ENCODE measurements around the gene DOCK11. TPM values are rescaled to one million over a fixed set of nuclear protein-coding genes. Genes with fewer than 3 reads are reported as not detected.

DOCK11 gene
- total RNA-seq, 2 donors from 2014 or later, result 5.2 to 7.9 TPM

GRCh38 chrX:118665204-118665603, 169.6 kb downstream of the DOCK11 start:
- no peaks in the 10 kb centered on the region for H3K36me3 ChIP-seq
- no peak for TF ChIP-seq CTCF (IDR thresholded peaks at IDR 0.05)
- no peak overlapping the region for H3K27ac ChIP-seq
- H3K4me3 ChIP-seq, result no peak overlapping the region
- no peaks in the 10 kb centered on the region for H3K4me1 ChIP-seq
- DNase-seq (ENCODE audit: low spot score), result no peak
- H3K27me3 ChIP-seq, result no peaks in the 10 kb centered on the region
- no peaks in the 10 kb centered on the region for H3K9me3 ChIP-seq

GRCh38 chrX:118666521-118666920, 170.9 kb downstream of the DOCK11 start:
- no peaks in the 10 kb centered on the region for H3K4me1 ChIP-seq
- H3K27me3 ChIP-seq, result no peaks in the 10 kb centered on the region
- DNase-seq (ENCODE audit: low spot score), result no peak
- TF ChIP-seq CTCF (IDR thresholded peaks at IDR 0.05), result no peak
- no peaks in the 10 kb centered on the region for H3K36me3 ChIP-seq
- H3K27ac ChIP-seq, result no peak overlapping the region
- no peaks in the 10 kb centered on the region for H3K9me3 ChIP-seq
- H3K4me3 ChIP-seq, result no peak overlapping the region

- H3K4me3 ChIP-seq, result no peak overlapping the region
- no peak for DNase-seq (ENCODE audit: low spot score)
- no peaks in the 10 kb centered on the region for H3K4me1 ChIP-seq
- no peaks in the 10 kb centered on the region for H3K27me3 ChIP-seq
- H3K9me3 ChIP-seq, result no peaks in the 10 kb centered on the region
- no peak for TF ChIP-seq CTCF (IDR thresholded peaks at IDR 0.05)
- H3K36me3 ChIP-seq, result no peaks in the 10 kb centered on the region
- no peak overlapping the region for H3K27ac ChIP-seq
Observed at GRCh38 chrX:118669435-118669834, 173.8 kb downstream of the DOCK11 start.

GRCh38 chrX:118675326-118675965, 179.8 kb downstream of the DOCK11 start:
- H3K4me1 ChIP-seq, result no peaks in the 10 kb centered on the region
- no peaks in the 10 kb centered on the region for H3K27me3 ChIP-seq
- H3K4me3 ChIP-seq, result no peak overlapping the region
- no peaks in the 10 kb centered on the region for H3K36me3 ChIP-seq
- no peak for TF ChIP-seq CTCF (IDR thresholded peaks at IDR 0.05)
- H3K27ac ChIP-seq, result no peak overlapping the region
- no peaks in the 10 kb centered on the region for H3K9me3 ChIP-seq
- DNase-seq (ENCODE audit: low spot score), result no peak

- Histone ChIP-seq H3K36me3 (no peaks in the 10 kb centered on the region), H3K27ac (no peak overlapping the region), H3K4me3 (no peak overlapping the region), H3K9me3 (no peaks in the 10 kb centered on the region), H3K27me3 (no peaks in the 10 kb centered on the region), H3K4me1 (no peaks in the 10 kb centered on the region)
- no peak for TF ChIP-seq CTCF (IDR thresholded peaks at IDR 0.05)
- no peak for DNase-seq (ENCODE audit: low spot score)
Observed at GRCh38 chrX:118675966-118676349, 180.3 kb downstream of the DOCK11 start.

- no peak for TF ChIP-seq CTCF (IDR thresholded peaks at IDR 0.05)
- Histone ChIP-seq H3K9me3 (no peaks in the 10 kb centered on the region), H3K4me1 (no peaks in the 10 kb centered on the region), H3K27ac (no peak overlapping the region), H3K4me3 (no peak overlapping the region), H3K36me3 (no peaks in the 10 kb centered on the region), H3K27me3 (no peaks in the 10 kb centered on the region)
- DNase-seq (ENCODE audit: low spot score), result no peak
Observed at GRCh38 chrX:118677318-118677717, 181.7 kb downstream of the DOCK11 start.

Measured in right atrium auricular region (tissue), 2 donors.